ENCODE measurements around the gene PTPRN2. TPM values are rescaled to one million over a fixed set of nuclear protein-coding genes. Genes with fewer than 3 reads are reported as not detected.

Gene PTPRN2
- total RNA-seq, 3 donors from 2014 or later, result 0.43 to 0.66 (median 0.63) TPM

DNA sequence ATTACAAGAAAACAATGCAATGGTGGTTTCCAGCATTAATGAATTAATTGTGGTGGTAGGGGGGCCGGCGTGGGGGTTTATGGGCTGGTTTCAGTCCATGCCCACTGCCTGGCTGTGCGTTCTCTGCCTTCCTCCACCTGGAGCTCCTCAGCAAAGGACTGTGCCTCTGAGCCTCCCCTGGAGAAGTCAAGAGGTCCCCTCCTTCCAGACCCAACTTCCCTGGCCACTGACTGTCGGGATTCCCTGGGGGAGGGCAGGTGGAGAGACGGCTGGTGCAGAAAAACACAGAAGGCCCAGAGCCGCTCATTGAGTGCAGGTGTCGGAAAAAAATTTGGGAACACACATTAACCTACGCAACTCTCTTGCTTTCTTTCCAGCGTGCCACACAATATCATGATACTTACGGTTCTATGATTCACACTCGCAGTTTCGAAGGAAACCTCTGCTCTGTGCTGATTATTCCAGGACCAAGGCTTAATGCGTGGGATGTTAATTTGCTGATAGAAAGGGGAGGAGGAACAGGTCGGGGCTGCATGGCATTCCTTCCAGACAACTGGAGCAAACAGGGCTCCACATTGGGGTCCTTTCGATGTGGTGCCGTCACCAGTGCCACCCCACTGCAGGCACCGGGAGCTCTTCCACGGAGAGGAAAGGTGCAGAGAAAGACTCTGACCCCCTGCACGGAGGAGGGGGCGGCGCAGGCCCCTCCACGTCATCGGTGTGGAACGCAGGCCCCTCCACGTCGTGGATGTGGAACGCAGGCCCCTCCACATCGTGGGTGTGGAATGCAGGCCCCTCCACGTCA lies 744.1 kb downstream of the PTPRN2 start:
- Mint-ChIP-seq H3K4me1 (ENCODE audit: low read depth) (no peaks in the 10 kb centered on the region), H3K4me3 (no peak overlapping the region), H3K36me3 (ENCODE audit: insufficient read depth) (no peaks in the 10 kb centered on the region), H3K27me3 (ENCODE audit: low read depth) (no peaks in the 10 kb centered on the region), H3K9me3 (no peaks in the 10 kb centered on the region)
- no peak for DNase-seq
- no peak for ATAC-seq

- Mint-ChIP-seq H3K27me3 (ENCODE audit: low read depth) (no peaks in the 10 kb centered on the region), H3K4me3 (no peak overlapping the region), H3K4me1 (ENCODE audit: low read depth) (no peaks in the 10 kb centered on the region), H3K36me3 (ENCODE audit: insufficient read depth) (no peaks in the 10 kb centered on the region), H3K9me3 (no peaks in the 10 kb centered on the region)
- no peak for DNase-seq
- ATAC-seq, result no peak
These were observed 745.8 kb downstream of the PTPRN2 start for GRCh38 chr7:157841773-157842370.

DNA sequence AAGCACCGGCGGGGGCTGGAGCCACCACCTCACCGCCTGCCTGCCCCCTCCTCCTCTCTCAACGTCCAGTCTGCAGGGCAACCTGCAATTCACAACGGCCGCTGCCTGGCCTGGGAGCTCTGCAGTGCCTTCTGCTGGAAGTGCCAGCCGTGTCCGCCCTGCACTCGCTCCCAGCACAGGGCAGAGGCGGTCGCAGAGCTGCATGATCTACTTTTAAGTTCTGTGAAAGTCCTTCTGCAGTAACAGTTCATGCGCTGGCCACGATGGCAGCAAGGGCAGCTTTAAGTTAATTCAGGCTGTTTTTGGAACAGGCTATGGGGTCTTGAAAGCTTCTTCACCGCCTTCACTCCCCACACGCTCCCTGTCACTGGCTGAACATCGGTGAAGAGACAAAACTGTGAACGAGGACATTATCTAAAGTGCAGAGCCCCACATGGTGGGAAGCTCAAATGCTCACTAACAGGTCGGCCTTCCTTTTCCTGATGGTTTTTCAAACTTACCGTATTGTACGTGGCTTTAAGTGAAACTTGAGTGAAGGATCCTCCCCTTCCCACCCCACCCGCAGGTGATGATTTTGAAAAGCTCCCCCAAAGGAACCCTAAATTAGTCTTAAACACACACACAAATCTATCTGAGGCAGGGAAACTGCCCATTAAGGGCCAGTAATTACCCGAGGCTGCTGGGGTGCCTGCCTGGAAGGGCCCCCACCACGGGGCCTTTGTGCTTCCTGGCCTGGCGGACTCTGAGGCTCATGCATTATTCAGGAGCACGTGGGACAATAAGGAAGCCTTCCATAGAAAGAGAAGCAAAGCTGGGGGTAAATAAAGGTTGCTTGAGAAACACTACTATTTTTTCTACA lies 746.5 kb downstream of the PTPRN2 start:
- no peaks in the 10 kb centered on the region for H3K9me3 Mint-ChIP-seq
- DNase-seq (no peak), ATAC-seq (no peak)
- no peaks in the 10 kb centered on the region for H3K4me1 Mint-ChIP-seq (ENCODE audit: low read depth)
- no peaks in the 10 kb centered on the region for H3K27me3 Mint-ChIP-seq (ENCODE audit: low read depth)
- no peak overlapping the region for H3K4me3 Mint-ChIP-seq
- H3K36me3 Mint-ChIP-seq (ENCODE audit: insufficient read depth), result no peaks in the 10 kb centered on the region

DNA sequence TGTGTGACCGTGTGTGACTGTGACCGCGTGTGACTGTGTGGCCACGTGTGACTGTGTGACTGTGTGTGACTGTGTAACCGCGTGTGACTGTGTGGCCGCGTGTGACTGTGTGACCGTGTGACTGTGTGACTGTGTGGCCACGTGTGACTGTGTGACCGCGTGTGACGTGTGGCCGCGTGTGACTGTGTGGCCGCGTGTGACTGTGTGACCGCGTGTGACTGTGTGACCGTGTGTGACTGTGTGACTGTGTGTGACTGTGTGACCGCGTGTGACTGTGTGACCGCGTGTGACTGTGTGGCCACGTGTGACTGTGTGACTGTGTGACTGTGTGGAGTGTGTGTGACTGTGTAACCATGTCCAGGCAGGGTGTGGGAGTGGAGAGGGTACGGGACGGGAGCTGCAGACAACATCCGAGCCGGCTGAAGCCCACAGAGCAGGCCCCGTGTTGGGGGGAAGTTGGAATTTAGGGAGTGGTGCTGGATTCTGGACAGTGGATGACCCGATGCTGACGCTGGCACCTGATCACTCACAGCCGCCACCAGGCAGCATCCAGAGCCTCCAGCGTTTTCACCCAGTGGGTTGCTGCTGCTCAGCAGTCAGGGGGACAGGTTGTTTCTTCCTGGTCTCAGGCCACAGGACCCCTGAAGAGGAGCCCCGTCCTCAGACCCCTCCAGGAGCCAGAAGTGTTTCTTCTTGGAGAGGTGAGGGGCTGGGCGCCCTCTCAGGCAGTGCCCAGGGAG lies 747.3 kb downstream of the PTPRN2 start:
- DNase-seq, result no peak
- no peaks in the 10 kb centered on the region for H3K27me3 Mint-ChIP-seq (ENCODE audit: low read depth)
- H3K36me3 Mint-ChIP-seq (ENCODE audit: insufficient read depth), result no peaks in the 10 kb centered on the region
- no peak for ATAC-seq
- H3K4me1 Mint-ChIP-seq (ENCODE audit: low read depth), result no peaks in the 10 kb centered on the region
- no peak overlapping the region for H3K4me3 Mint-ChIP-seq
- H3K9me3 Mint-ChIP-seq, result no peaks in the 10 kb centered on the region

DNA sequence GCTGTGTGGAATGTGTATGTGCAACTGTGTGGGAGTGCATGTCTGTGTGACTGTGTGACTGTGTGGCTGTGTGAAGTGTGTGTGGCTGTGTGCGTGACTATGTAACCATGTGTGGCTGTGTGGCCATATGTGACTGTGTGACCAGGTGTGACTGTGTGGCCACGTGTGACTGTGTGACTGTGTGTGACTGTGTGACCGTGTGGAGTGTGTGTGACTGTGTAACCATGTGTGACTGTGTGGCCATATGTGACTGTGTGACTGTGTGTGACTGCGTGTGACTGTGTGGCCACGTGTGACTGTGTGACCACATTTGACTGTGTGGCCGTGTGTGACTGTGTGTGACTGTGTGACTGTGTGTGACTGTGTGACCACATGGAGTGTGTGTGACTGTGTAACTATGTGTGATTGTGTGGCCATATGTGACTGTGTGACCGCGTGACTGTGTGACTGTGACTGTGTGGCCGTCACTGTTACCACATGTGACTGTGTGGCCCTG lies 747.9 kb downstream of the PTPRN2 start:
- Mint-ChIP-seq H3K27me3 (ENCODE audit: low read depth) (no peaks in the 10 kb centered on the region), H3K36me3 (ENCODE audit: insufficient read depth) (no peaks in the 10 kb centered on the region), H3K9me3 (no peaks in the 10 kb centered on the region), H3K4me3 (no peak overlapping the region), H3K4me1 (ENCODE audit: low read depth) (no peaks in the 10 kb centered on the region)
- DNase-seq, result no peak
- no peak for ATAC-seq

DNA sequence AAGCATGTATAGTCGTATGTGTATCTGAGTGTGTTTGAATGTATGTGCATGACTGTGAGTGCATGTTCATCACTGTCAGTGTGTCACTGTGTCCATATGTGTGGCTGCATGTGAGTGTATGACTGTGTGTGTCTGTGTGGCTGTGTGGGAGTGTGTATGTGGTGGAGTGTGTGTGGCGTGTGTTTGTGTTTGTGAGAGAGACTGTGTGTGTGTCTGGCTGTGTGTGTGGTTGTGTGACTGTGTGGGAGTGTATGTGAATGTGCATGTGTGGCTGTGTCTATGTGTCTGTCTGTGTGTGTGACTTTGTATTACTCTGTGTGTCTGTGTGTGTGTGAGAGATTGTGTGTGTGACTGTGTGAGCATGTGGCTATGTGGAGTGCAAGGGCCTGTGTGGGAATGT lies 748.4 kb downstream of the PTPRN2 start:
- Mint-ChIP-seq H3K27me3 (ENCODE audit: low read depth) (no peaks in the 10 kb centered on the region), H3K9me3 (no peaks in the 10 kb centered on the region), H3K36me3 (ENCODE audit: insufficient read depth) (no peaks in the 10 kb centered on the region), H3K4me1 (ENCODE audit: low read depth) (no peaks in the 10 kb centered on the region), H3K4me3 (no peak overlapping the region)
- ATAC-seq (no peak), DNase-seq (no peak)

GRCh38 chr7:157837561-157837960 lies 750.1 kb downstream of the PTPRN2 start:
- H3K27me3 Mint-ChIP-seq (ENCODE audit: low read depth), result no peaks in the 10 kb centered on the region
- no peaks in the 10 kb centered on the region for H3K9me3 Mint-ChIP-seq
- H3K4me3 Mint-ChIP-seq, result no peak overlapping the region
- no peaks in the 10 kb centered on the region for H3K4me1 Mint-ChIP-seq (ENCODE audit: low read depth)
- no peak for DNase-seq
- ATAC-seq, result no peak
- H3K36me3 Mint-ChIP-seq (ENCODE audit: insufficient read depth), result no peaks in the 10 kb centered on the region

- no peaks in the 10 kb centered on the region for H3K36me3 Mint-ChIP-seq (ENCODE audit: insufficient read depth)
- no peaks in the 10 kb centered on the region for H3K4me1 Mint-ChIP-seq (ENCODE audit: low read depth)
- ATAC-seq (no peak), DNase-seq (no peak)
- H3K27me3 Mint-ChIP-seq (ENCODE audit: low read depth), result no peaks in the 10 kb centered on the region
- no peak overlapping the region for H3K4me3 Mint-ChIP-seq
- H3K9me3 Mint-ChIP-seq, result no peaks in the 10 kb centered on the region
These were observed 750.6 kb downstream of the PTPRN2 start for GRCh38 chr7:157837047-157837446.

DNA sequence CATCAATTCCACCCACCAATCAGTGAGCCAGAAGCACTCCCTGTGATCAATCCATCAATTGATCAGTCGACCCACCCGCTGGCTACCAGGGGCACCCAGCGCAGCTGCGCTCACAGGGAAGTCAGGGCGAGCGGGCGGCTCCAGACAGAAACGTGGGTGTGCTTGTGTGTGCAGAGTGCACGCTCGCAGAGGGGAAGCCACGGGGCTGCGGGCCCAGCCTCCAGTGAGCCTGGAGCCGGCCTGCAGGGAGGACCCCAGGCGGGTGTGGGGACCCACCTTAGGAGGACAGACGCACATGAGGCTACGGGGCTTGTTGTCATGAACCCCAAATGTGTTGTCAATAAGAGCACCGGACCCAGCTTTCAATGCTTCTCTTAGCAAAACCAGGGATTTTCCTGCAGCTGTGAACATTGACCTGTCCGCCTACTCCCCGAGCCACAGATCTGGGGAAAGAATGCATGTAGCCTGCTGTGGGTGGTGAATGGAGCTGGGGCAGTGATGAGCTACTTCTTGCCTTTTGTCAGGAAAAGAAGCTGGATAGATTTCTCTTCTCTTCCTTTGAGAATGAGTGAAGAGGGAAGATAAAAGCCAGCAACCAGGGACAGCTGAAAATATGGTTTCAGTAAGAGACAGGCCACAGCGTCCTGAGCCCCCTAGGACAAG lies 753.0 kb downstream of the PTPRN2 start:
- Mint-ChIP-seq H3K9me3 (no peaks in the 10 kb centered on the region), H3K4me3 (no peak overlapping the region), H3K36me3 (ENCODE audit: insufficient read depth) (no peaks in the 10 kb centered on the region), H3K4me1 (ENCODE audit: low read depth) (no peaks in the 10 kb centered on the region), H3K27me3 (ENCODE audit: low read depth) (no peaks in the 10 kb centered on the region)
- ATAC-seq, result no peak
- DNase-seq, result no peak

- H3K4me1 Mint-ChIP-seq (ENCODE audit: low read depth), result peaks cover 3% of the 10 kb centered on the region
- H3K27me3 Mint-ChIP-seq (ENCODE audit: low read depth), result no peaks in the 10 kb centered on the region
- DNase-seq (no peak), ATAC-seq (no peak)
- no peaks in the 10 kb centered on the region for H3K36me3 Mint-ChIP-seq (ENCODE audit: insufficient read depth)
- H3K4me3 Mint-ChIP-seq, result no peak overlapping the region
- no peaks in the 10 kb centered on the region for H3K9me3 Mint-ChIP-seq
These were observed 754.6 kb downstream of the PTPRN2 start for GRCh38 chr7:157832866-157833607.

DNA sequence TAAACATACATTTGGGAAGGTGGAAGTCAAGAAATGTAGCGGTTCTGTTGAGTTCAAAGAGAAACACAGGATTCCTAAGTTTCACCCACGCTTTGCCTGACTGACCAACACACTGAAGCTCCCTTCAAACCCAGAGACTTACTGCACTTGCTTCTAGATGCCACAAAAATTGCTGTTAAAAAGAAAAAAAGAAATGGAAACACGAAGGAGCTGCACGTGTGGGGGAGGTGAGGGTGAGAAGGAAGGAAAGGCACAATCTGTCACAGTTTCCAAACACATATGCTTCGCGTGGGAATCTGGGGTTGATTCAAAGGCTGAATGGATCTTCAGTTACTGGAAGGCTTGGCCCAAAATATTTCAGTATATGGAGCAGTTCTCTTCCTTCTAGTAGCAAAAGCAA lies 755.2 kb downstream of the PTPRN2 start:
- Mint-ChIP-seq H3K4me3 (no peak overlapping the region), H3K36me3 (ENCODE audit: insufficient read depth) (no peaks in the 10 kb centered on the region), H3K9me3 (no peaks in the 10 kb centered on the region), H3K4me1 (ENCODE audit: low read depth) (peaks cover 9% of the 10 kb centered on the region), H3K27me3 (ENCODE audit: low read depth) (no peaks in the 10 kb centered on the region)
- ATAC-seq (no peak), DNase-seq (no peak)

DNA sequence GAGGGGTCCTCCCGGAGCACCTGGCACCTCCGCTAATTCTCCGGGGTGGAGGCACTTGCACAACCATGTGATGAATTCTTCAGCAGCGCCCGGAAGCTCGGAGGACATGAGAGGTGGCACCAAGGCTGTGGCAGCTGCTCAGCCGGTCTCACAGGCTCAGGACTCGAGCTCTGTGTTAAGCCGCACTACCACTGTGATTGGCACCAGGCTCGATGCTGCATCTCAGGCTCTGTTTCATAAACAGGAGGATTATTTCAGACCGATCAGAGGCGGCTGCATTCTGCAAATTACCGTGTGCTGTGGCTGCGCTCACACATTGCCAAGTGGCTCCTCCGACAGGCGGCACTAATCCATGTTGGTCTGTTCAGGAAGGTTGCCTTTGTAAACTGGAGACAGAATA lies 755.6 kb downstream of the PTPRN2 start:
- peaks cover 14% of the 10 kb centered on the region for H3K4me1 Mint-ChIP-seq (ENCODE audit: low read depth)
- no peak overlapping the region for H3K4me3 Mint-ChIP-seq
- no peaks in the 10 kb centered on the region for H3K36me3 Mint-ChIP-seq (ENCODE audit: insufficient read depth)
- ATAC-seq (no peak), DNase-seq (no peak)
- H3K9me3 Mint-ChIP-seq, result no peaks in the 10 kb centered on the region
- no peaks in the 10 kb centered on the region for H3K27me3 Mint-ChIP-seq (ENCODE audit: low read depth)

Data from activated T-cell treated with anti-CD3 and anti-CD28 coated beads, Interleukin-2, amount 50 U/mL, for 4 hours (primary cell).